GM12878 (cell line): ENCODE results near the gene KCNK1. TPM values are rescaled to one million over a fixed set of nuclear protein-coding genes. Genes with fewer than 3 reads are reported as not detected.

Experiments
- ATAC-seq: fragments of 200-7000 bp; cut with Tn5 transposase; 3 replicates; pipeline ENCODE4 v1.9.1; 2020; ENCODE audit warnings: mild to moderate bottlenecking, moderate library complexity
- BruUV-seq: library from RNA; stranded (reverse); fragments of 400-500 nt; replicated peaks from 2 replicates; lab custom pipeline; 2021; lab: Mats Ljungman, UMichigan
- CTCF ChIA-PET: fragments of 300-600 bp; sonication (Branson Sonifier 250); formaldehyde crosslinking; extraction: SDS; loops from one replicate; lab custom pipeline; 2021; ENCODE audit warnings: inconsistent platforms; lab: Yijun Ruan, JAX
- POLR2A ChIA-PET: fragments of 350-600 bp; formaldehyde crosslinking; extraction: SDS; loops from one replicate; lab custom pipeline; 2021; ENCODE audit warnings: inconsistent platforms; lab: Charles Lee
- RAD21 ChIA-PET: fragments of 300-600 bp; sonication (Branson Sonifier 250); formaldehyde crosslinking; loops from one replicate; lab custom pipeline; 2023; ENCODE audit warnings: antibody characterized with exemption; ENCODE audit not compliant: unreplicated experiment; lab: Charles Lee
- SMC1A ChIA-PET: fragments of 300-600 bp; sonication (Branson Sonifier 250); formaldehyde crosslinking; loops from one replicate; lab custom pipeline; 2023; ENCODE audit not compliant: unreplicated experiment, uncharacterized antibody; lab: Charles Lee
- DNase-seq: peaks from one replicate; pipeline ENCODE4 v3.0.0-alpha.2; 2011; ENCODE audit warnings: low read depth, low spot score
- FAIRE-seq: peaks from 3 replicates; lab custom pipeline; 2011; peaks lifted over from hg19 to GRCh38; lab: Jason Lieb, UNC
- H2AFZ ChIP-seq: 2 replicates; pipeline ENCODE4 v1.6.0; 2011; ENCODE audit warnings: low read depth, low read length, control low read depth; ENCODE audit not compliant: control insufficient read depth
- H3K27ac ChIP-seq: 2 replicates; pipeline ENCODE4 v1.5.1; 2011; ENCODE audit warnings: control low read depth; ENCODE audit not compliant: control insufficient read depth, insufficient read depth
- H3K27me3 ChIP-seq, 2 experiments: replicated peaks in 1 of 2; 2 replicates each; pipeline versions ENCODE4 v1.6.0 to v1.6.1; 2011; ENCODE audit warnings: low read length in 1 of 2; ENCODE audit not compliant: control insufficient read depth in 2 of 2, insufficient read depth in 2 of 2
- H3K36me3 ChIP-seq, 2 experiments: 2 replicates each; pipeline ENCODE4 v1.5.1; 2011; ENCODE audit warnings: low read length in 1 of 2; ENCODE audit not compliant: control insufficient read depth in 2 of 2, insufficient read depth in 2 of 2
- H3K4me1 ChIP-seq: 2 replicates; pipeline ENCODE4 v1.6.1; 2011; ENCODE audit warnings: mild to moderate bottlenecking, low read length, moderate library complexity, mixed read lengths; ENCODE audit not compliant: control insufficient read depth, insufficient read depth
- H3K4me2 ChIP-seq: 2 replicates; pipeline ENCODE4 v1.6.0; 2011; ENCODE audit warnings: control low read depth; ENCODE audit not compliant: control insufficient read depth, insufficient read depth
- H3K4me3 ChIP-seq: fragments of 200-600 bp; sonication (generic); 2 replicates; pipeline ENCODE4 v1.5.1; 2016
- H3K79me2 ChIP-seq: 2 replicates; pipeline ENCODE4 v1.6.0; 2011; ENCODE audit warnings: low read length; ENCODE audit not compliant: control insufficient read depth, insufficient read depth
- H3K9ac ChIP-seq: 2 replicates; pipeline ENCODE4 v1.8.0; 2011; ENCODE audit warnings: low read length, control low read depth, mixed read lengths; ENCODE audit not compliant: control insufficient read depth, insufficient read depth
- H3K9me3 ChIP-seq: replicated peaks from 3 replicates; pipeline ENCODE4 v1.5.1; 2011; ENCODE audit warnings: mild to moderate bottlenecking, low read length; ENCODE audit not compliant: control insufficient read depth, insufficient read depth
- H4K20me1 ChIP-seq: 2 replicates; pipeline ENCODE4 v1.6.0; 2011; ENCODE audit not compliant: control insufficient read depth, insufficient read depth
- ASH2L ChIP-seq: fragments of 300-600, 200-600 bp; sonication (generic); IDR thresholded peaks from 2 replicates; pipeline ENCODE4 v1.6.1; 2017; ENCODE audit warnings: low read depth, mild to moderate bottlenecking, borderline replicate concordance
- ATF7 ChIP-seq: fragments of 450-650 bp; IDR thresholded peaks from 2 replicates; pipeline ENCODE4 v1.6.1; 2016; ENCODE audit warnings: low read depth, mild to moderate bottlenecking
- CBFB ChIP-seq: IDR thresholded peaks from 2 replicates; pipeline ENCODE4 v1.6.1; 2016; ENCODE audit warnings: antibody characterized with exemption, low read depth
- CHD2 ChIP-seq: IDR thresholded peaks from 2 replicates; pipeline ENCODE4 v1.6.1; 2011; ENCODE audit warnings: low read depth, low read length, improper control_type of control experiment, borderline replicate concordance
- EGR1 ChIP-seq, 2 experiments: IDR thresholded peaks; 1 replicate in 1 of 2; 2 replicates in 1 of 2; pipeline ENCODE4 v1.6.1; 2011 to 2012; ENCODE audit warnings: low read depth in 2 of 2, low read length in 2 of 2, borderline replicate concordance in 1 of 2, mild to moderate bottlenecking in 1 of 2, moderate library complexity in 1 of 2
- FOXM1 ChIP-seq: IDR thresholded peaks from 2 replicates; pipeline ENCODE4 v1.6.1; 2012; ENCODE audit warnings: low read depth, mild to moderate bottlenecking, inconsistent platforms, low read length, moderate library complexity
- IRF3 ChIP-seq: fragments of 450-650 bp; IDR thresholded peaks from 2 replicates; pipeline ENCODE4 v1.6.1; 2014; ENCODE audit warnings: mild to moderate bottlenecking
- JUNB ChIP-seq: IDR thresholded peaks from 2 replicates; pipeline ENCODE4 v1.6.1; 2016; ENCODE audit warnings: antibody characterized with exemption, mild to moderate bottlenecking
- JUND ChIP-seq: IDR thresholded peaks from 2 replicates; pipeline ENCODE4 v1.6.1; 2012; ENCODE audit warnings: low read depth, mild to moderate bottlenecking, low read length, improper control_type of control experiment, moderate library complexity
- MTA2 ChIP-seq: fragments of 450-650 bp; IDR thresholded peaks from 2 replicates; pipeline ENCODE4 v1.6.1; 2016; ENCODE audit warnings: low read depth, mild to moderate bottlenecking, moderate library complexity
- POU2F2 ChIP-seq: IDR thresholded peaks from 3 replicates; pipeline ENCODE4 v1.6.1; 2011; ENCODE audit warnings: low read depth, mild to moderate bottlenecking, low read length, borderline replicate concordance
- STAT1 ChIP-seq: fragments of 450-650 bp; conservative IDR thresholded peaks from 2 replicates; pipeline ENCODE4 v1.6.1; 2014; ENCODE audit warnings: antibody characterized with exemption, mild to moderate bottlenecking
- SUZ12 ChIP-seq: fragments of 200-600 bp; sonication (generic); IDR thresholded peaks from one replicate; pipeline ENCODE4 v1.6.1; 2018; ENCODE audit warnings: antibody characterized with exemption, mild to moderate bottlenecking; ENCODE audit not compliant: unreplicated experiment
- ZBTB11 ChIP-seq: fragments of 450-650 bp; formaldehyde crosslinking; IDR thresholded peaks from 2 replicates; pipeline ENCODE4 v1.5.0; 2022; ENCODE audit warnings: mild to moderate bottlenecking, missing genetic modification characterization
- ZBTB33 ChIP-seq: fragments of 450-650 bp; IDR thresholded peaks from 2 replicates; pipeline ENCODE4 v1.6.1; 2017; ENCODE audit warnings: mild to moderate bottlenecking
- WGBS: methylation state at CpG from one replicate; pipeline ENCODE4 v1.1.6; 2016; ENCODE audit warnings: low lambda C conversion rate; ENCODE audit not compliant: insufficient replicate concordance, insufficient coverage; ENCODE audit errors: missing lambda C conversion rate; 5-methylcytosine and 5-hydroxymethylcytosine counted together
- in situ Hi-C: fragments of 300-500 bp; cut with MboI; formaldehyde crosslinking; loops from 9 replicates; pipeline ENCODE4 v1.14.3; 2018; ENCODE audit warnings: mixed read lengths
- intact Hi-C: fragments of 100-400 bp; cut with micrococcal nuclease; formaldehyde crosslinking; loops from one replicate; pipeline ENCODE4 v1.14.2; 2022; ENCODE audit not compliant: unreplicated experiment
- polyA plus RNA-seq, 11 experiments: library from polyadenylated mRNA; depleted of rRNA in 4 of 11; unstranded in 6 of 11; stranded (reverse) in 5 of 11; fragments of >200 nt; fragmentation: Nextera tagmentation in 4 of 11; fragmentation: Illumina TruSeq in 1 of 11; extraction: Ambion mirVana in 4 of 11; extraction: Trizol in 1 of 11; gene quantifications; 1 replicate in 1 of 11; 2 replicates in 10 of 11; pipeline versions ENCODE4 v1.2.1 to v1.2.3, GENCODE V29; 2011 to 2016; ENCODE audit warnings: inconsistent platforms in 2 of 11, missing spikeins in 2 of 11, low read depth in 1 of 11
- total RNA-seq, 4 experiments: library from RNA; depleted of rRNA in 3 of 4; stranded (reverse); fragments of >200 nt in 3 of 4; fragmentation: Illumina TruSeq in 1 of 4; extraction: Trizol in 1 of 4; gene quantifications; 2 replicates each; pipeline versions ENCODE4 v1.2.1 to v1.2.3, GENCODE V29; 2013 to 2021

The KCNK1 gene
- total and polyA plus RNA-seq, 10 of the 15 experiments (the other 5 are each of a cell fraction or from before 2014, with no cell fraction given), result 9.4 to 27.6 (median 15.1) TPM

- POLR2A ChIA-PET, result interaction anchor here (1.1 to 1.6 kb wide), 6 partner anchors 9 to 38 kb away, joined by 3 to 6 read pairs (median 4); no protein-coding TSS in a partner anchor
- Histone ChIP-seq H3K9ac (no peak overlapping the region), H3K27ac (no peak overlapping the region), H3K4me1 (no peaks in the 10 kb centered on the region), H2AFZ (no peak overlapping the region), H3K4me2 (no peak overlapping the region), H3K9me3 (no peaks in the 10 kb centered on the region), H4K20me1 (no peaks in the 10 kb centered on the region), H3K27me3 (no peaks in the 10 kb centered on the region), H3K79me2 (no peaks in the 10 kb centered on the region), H3K4me3 (no peak overlapping the region), H3K36me3 (peaks cover 0 to 1% of the 10 kb centered on the region in 2 experiments; a peak in 1 of 4 replicates)
- CTCF ChIA-PET, result interaction anchor here (0.9 to 2.1 kb wide), 6 partner anchors 16 to 135 kb away, joined by 3 to 7 read pairs (median 4); no protein-coding TSS in a partner anchor
- intact Hi-C loops (no loop called here), in situ Hi-C loops (no loop called here)
- FAIRE-seq (peak; percentile 13), ATAC-seq (peak; percentile 58), DNase-seq (no peak)
- 78% methylated on average over 5 of the region's 5 CpGs for WGBS
- RAD21 ChIA-PET, result interaction anchor here (0.6 to 1.0 kb wide), 3 partner anchors 9 to 57 kb away, joined by 3 to 4 read pairs (median 4); no protein-coding TSS in a partner anchor
- BruUV-seq, result no TSS peak
- SMC1A ChIA-PET, result interaction anchor here (1.0 to 2.4 kb wide), 19 partner anchors 8 to 197 kb away, joined by 3 to 13 read pairs (median 4); no protein-coding TSS in a partner anchor
- TF ChIP-seq FOXM1 (no peak), IRF3 (no peak), JUND (no peak), POU2F2 (no peak), EGR1 (IDR thresholded peaks at IDR 0.05; ENCODE audit: borderline replicate concordance in 1 of 2, low read depth in 2 of 2, low read length in 2 of 2) (no peak), JUNB (no peak), ASH2L (no peak), CHD2 (no peak), ATF7 (no peak), SUZ12 (no peak), ZBTB11 (CRISPR knock-in tag) (no peak), CBFB (no peak), MTA2 (no peak), STAT1 (no peak), ZBTB33 (no peak)
Measured at GRCh38 chr1:233656032-233656635, 42.2 kb downstream of the KCNK1 start.
